HG03342 (cell line): ENCODE data around the gene PCDHA4.
"Not testable (repeated sequence)": the region's sequence is repeated elsewhere in the genome, so short reads cannot be mapped to it uniquely, and the experiment has no call there.

ENCODE experiments used
- ATAC-seq: cut with Tn5 transposase; IDR thresholded peaks from one replicate; pipeline ENCODE4 v1.9.1; 2021; ENCODE audit warnings: mild to moderate bottlenecking, moderate library complexity; ENCODE audit not compliant: unreplicated experiment

PCDHA4 gene

DNA sequence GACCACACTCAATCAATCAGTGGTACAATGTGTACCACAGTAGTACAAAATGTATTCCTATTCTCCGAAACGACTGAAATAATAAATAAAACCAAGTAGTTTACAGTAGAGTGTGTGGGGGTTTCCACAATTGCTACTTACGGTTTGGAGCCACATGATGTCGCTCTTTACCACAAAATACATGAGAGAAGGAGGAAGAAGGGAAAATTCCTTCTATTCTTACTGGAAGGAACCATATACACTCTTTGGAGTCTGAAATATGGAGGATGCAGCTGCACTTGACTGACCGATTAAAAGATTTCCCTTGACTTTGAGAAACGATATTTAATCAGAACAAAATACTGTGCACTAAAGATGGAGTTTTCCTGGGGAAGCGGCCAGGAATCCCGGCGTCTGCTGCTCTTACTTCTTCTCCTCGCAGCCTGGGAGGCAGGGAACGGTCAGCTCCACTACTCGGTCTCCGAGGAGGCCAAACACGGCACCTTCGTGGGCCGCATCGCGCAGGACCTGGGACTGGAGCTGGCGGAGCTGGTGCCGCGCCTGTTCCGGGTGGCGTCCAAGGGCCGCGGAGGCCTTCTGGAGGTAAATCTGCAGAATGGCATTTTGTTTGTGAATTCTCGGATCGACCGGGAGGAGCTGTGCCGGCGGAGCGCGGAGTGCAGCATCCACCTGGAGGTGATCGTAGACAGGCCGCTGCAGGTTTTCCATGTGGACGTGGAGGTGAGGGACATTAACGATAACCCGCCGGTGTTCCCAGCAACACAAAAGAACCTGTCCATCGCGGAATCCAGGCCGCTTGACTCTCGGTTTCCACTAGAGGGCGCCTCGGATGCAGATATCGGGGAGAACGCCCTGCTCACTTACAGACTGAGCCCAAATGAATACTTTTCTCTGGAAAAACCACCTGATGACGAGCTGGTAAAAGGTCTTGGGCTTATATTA, at the start of gene PCDHA4:
PCDHA4 (plus strand) TSS at position 235 of the 942 bp plus-strand sequence.
- no peak for ATAC-seq

DNA sequence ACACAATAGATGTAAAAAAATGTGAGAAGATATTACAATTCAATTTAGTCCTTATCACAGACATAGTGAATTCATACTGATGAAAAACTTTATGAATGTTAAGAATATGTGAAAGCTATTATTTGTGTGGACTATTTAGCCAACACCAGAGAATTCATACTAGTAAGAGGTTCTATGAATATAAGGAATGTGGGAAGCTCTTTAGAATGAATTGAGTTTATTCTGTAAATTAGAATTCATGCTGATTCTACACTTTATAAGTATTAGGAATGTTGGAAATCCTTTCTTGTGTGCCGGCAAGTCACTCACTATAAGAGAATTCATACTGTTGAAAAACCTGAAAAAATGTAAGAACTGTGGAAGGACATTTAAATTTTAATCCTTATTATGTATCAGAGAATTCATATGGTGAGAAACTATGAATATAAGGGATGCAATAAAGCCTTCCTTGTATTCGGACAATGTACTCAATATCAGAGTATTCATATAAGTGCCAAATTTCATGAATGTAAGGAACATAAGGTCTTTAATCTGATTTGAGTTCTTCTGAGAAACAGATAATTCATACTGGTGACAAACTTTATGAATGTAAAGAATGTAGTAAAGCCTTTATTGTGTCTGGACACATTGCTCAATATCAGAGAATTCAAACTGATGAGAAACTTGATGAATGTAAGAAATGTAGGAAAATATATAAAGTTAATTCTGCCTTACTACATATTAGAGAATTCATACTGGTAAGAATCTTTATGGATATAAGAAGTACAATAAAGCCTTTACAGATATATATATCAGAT, 42.5 kb upstream of the PCDHA4 start:
- ATAC-seq: no peak

DNA sequence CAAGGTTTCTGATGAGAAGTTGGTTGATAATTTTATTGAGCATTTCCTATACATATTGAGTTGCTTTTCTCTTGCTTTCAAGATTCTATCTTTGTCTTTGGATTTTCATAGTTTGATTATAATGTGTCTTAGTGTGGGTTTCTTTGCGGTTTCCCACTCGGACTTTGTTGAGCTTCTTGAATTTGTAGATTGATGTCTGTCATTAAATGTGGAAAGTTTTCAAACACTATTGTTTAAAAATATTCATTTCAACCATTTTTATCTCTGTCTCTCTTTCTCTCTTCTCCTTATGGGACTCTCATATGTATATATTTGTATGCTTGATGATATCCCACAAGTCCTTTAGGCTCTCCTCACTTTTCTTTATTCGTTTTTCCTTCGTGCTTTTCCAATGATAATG, 39.4 kb upstream of the PCDHA4 start:
- no peak for ATAC-seq

DNA sequence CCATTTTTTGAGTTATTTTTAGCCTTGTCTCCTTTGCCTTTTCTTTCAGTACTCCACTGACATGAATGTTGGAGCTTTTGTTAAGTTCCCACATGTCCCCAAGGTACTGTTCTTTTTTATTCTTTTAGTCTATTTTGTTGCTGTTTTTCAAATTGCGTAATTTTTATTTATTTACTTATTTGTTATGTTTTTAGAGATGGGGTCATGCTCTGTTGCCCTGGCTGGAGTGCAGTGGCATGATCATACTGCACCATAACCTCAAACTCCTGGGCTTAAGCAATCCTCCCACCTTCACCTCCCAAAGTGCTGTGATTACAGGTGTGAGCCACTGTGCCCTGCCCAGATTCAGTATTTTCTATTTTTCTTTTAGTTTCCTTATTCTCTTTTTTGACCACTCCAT, 26.4 kb upstream of the PCDHA4 start:
- ATAC-seq: no peak

DNA sequence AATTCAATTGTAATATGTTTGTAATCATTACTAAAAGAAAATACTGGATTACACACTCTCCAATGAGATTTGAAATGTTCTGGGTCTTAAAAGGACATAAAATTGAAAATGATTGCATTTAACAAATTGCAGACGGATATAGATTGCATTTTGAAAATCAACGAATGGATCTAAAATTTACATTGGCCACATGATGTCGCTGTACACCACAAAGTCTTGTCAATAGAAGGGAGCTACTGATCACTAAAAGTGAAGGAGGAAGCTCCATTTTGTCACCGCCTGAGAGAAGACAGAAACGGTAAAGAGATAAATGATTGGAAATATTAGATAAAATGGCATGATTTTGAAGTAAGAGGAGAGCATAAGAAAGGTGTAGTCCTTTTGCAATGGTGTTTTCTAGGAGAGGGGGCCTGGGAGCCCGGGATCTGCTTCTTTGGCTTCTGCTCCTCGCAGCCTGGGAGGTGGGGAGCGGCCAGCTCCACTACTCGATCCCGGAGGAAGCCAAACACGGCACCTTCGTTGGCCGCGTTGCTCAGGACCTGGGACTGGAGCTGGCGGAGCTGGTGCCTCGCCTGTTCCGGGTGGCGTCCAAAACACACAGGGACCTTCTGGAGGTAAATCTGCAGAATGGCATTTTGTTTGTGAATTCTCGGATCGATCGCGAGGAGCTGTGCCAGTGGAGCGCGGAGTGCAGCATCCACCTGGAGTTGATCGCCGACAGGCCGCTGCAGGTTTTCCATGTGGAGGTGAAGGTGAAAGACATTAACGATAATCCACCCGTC, 20.8 kb upstream of the PCDHA4 start, which contains the start of gene PCDHA1:
PCDHA1 (plus strand) TSS at position 236 of the 782 bp plus-strand sequence.
- no peak for ATAC-seq

DNA sequence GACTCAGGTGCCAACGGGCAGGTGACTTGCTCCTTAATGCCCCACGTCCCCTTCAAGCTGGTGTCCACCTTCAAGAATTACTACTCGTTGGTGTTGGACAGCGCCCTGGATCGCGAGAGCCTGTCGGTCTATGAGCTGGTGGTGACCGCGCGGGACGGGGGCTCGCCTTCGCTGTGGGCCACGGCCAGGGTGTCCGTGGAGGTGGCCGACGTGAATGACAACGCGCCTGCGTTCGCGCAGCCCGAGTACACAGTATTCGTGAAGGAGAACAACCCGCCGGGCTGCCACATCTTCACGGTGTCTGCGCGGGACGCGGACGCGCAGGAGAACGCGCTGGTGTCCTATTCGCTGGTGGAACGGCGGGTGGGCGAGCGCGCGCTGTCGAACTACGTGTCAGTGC, 19.4 kb upstream of the PCDHA4 start:
- not testable (repeated sequence) for ATAC-seq

DNA sequence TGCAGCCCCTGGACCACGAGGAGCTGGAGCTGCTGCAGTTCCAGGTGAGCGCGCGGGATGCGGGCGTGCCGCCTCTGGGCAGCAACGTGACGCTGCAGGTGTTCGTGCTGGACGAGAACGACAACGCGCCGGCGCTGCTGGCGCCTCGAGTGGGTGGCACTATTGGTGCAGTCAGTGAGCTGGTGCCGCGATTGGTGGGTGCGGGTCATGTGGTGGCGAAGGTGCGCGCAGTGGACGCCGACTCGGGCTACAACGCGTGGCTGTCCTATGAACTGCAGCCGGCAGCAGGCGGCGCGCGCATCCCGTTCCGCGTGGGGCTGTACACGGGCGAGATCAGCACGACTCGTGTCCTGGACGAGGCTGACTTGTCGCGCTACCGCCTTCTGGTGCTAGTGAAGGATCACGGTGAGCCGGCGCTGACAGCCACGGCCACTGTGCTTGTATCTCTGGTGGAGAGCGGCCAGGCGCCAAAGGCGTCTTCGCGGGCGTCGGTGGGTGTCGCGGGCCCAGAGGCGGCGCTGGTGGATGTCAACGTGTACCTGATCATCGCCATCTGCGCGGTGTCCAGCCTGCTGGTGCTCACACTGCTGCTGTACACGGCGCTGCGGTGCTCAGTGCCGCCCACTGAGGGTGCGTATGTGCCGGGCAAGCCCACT, 18.9 kb upstream of the PCDHA4 start:
- ATAC-seq: not testable (repeated sequence)

DNA sequence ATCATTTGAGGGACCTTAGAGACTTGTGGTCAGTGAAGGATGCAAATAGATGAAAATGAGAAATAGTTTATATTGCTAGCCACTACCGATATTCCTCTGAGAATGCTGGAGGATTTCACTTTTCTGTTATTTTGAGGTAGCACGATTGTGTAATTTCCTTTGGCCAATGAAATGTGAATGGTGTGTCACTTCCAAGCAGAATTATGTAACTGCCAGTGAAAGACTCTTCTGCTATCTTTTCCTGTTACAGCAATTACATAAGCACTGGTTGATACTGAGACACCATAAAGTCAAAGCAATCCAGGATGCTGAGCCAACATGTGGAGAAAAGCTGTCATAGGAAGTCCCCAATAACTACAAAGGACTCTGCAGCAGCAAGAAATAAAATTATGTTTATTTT, 15.8 kb upstream of the PCDHA4 start:
- no peak for ATAC-seq

DNA sequence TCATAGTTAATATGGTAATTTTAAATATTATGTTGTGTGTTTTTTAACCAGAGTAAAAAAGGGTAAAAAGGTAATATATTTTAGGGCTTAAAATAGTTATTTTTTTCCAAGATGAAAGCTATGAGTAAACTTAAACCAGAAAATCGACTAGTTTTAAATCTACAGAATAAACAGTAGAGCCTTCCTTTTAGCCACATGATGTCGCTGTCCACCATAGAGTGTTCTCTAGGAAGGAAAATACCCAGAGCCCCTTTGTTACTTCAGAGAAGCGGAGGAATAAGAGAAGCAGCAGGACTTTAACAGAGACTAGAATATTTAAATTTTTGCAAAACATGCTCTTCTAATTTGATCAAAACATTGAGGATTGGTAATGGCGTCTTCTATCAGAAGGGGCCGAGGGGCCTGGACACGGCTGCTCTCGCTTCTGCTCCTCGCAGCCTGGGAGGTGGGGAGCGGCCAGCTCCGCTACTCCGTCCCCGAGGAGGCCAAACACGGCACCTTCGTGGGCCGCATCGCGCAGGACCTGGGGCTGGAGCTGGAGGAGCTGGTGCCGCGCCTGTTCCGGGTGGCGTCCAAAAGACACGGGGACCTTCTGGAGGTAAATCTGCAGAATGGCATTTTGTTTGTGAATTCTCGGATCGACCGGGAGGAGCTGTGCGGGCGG, 12.1 kb upstream of the PCDHA4 start, which contains the start of gene PCDHA2:
PCDHA2 (plus strand) TSS at position 258 of the 664 bp plus-strand sequence.
- ATAC-seq: no peak

DNA sequence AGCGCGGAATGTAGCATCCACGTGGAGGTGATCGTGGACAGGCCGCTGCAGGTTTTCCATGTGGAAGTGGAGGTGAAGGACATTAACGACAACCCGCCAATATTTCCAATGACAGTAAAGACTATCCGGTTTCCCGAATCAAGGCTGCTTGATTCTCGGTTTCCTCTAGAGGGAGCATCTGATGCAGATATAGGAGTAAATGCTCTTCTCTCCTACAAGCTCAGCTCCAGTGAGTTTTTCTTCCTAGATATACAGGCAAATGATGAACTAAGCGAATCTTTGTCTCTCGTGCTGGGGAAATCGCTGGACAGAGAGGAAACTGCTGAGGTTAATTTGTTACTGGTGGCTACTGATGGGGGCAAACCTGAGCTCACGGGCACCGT, 11.6 kb upstream of the PCDHA4 start:
- ATAC-seq: no peak

DNA sequence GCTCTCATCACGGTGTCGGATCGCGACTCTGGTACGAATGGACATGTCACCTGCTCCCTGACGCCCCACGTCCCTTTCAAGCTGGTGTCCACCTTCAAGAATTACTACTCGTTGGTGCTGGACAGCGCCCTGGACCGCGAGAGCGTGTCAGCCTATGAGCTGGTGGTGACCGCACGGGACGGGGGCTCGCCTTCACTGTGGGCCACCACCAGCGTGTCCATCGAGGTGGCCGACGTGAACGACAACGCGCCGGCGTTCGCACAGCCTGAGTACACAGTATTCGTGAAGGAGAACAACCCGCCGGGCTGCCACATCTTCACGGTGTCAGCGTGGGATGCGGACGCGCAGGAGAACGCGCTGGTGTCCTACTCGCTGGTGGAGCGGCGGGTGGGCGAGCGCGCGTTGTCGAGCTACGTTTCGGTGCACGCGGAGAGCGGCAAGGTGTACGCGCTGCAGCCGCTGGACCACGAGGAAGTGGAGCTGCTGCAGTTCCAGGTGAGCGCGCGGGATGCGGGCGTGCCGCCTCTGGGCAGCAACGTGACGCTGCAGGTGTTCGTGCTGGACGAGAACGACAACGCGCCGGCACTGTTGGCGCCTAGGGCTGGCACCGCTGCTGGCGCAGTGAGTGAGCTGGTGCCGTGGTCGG, 10.7 kb upstream of the PCDHA4 start:
- not testable (repeated sequence) for ATAC-seq

DNA sequence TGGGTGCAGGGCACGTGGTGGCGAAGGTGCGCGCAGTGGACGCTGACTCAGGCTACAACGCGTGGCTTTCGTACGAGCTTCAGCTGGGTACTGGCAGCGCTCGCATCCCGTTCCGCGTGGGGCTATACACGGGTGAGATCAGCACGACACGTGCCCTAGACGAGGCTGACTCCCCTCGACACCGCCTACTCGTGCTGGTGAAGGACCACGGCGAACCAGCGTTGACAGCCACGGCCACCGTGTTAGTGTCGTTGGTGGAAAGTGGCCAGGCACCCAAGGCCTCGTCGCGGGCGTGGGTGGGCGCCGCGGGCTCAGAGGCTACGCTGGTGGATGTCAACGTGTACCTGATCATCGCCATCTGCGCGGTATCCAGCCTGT, 10.2 kb upstream of the PCDHA4 start:
- ATAC-seq: no peak

DNA sequence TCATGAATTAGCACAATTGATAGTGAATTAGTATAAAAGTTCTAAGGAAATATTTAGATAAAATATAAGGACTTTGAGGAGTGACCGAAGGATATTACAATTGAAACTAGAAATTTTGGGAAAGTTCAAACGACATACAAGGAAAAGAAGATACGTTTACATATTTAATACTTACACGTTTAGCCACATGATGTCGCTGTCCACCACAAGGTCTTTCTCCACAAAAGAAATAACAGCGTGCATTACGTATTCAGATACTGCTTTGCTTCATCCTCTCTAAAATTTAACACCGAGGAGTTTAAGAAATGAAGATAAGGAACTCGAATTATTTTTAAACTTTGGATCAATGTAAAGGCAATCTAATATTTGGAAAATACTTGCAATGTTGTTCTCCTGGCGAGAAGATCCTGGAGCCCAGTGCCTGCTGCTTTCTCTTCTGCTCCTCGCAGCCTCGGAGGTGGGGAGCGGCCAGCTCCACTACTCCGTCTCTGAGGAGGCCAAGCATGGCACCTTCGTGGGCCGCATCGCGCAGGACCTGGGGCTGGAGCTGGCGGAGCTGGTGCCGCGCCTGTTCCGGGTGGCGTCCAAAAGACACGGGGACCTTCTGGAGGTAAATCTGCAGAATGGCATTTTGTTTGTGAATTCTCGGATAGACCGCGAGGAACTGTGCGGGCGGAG, 5.9 kb upstream of the PCDHA4 start, which contains the start of gene PCDHA3:
PCDHA3 (plus strand) TSS at position 242 of the 678 bp plus-strand sequence.
- ATAC-seq: no peak

DNA sequence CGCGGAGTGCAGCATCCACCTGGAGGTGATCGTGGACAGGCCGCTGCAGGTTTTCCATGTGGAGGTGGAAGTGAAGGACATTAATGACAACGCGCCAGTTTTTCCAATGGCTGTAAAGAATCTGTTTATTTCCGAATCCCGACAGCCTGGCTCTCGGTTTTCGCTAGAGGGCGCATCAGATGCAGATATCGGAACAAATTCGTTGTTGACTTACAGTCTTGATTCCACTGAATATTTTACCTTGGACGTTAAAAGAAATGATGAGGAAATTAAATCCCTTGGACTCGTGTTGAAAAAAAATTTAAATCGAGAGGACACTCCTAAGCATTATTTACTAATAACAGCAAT, 5.4 kb upstream of the PCDHA4 start:
- ATAC-seq: no peak

DNA sequence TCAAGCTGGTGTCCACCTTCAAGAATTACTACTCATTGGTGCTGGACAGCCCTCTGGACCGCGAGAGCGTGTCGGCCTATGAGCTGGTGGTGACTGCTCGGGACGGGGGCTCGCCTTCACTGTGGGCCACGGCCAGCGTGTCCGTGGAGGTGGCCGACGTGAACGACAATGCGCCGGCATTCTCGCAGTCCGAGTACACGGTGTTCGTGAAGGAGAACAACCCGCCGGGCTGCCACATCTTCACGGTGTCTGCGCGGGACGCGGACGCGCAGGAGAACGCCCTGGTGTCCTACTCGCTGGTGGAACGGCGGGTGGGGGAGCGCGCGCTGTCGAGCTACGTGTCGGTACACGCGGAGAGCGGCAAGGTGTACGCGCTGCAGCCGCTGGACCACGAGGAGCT, 4.5 kb upstream of the PCDHA4 start:
- ATAC-seq: not testable (repeated sequence)

DNA sequence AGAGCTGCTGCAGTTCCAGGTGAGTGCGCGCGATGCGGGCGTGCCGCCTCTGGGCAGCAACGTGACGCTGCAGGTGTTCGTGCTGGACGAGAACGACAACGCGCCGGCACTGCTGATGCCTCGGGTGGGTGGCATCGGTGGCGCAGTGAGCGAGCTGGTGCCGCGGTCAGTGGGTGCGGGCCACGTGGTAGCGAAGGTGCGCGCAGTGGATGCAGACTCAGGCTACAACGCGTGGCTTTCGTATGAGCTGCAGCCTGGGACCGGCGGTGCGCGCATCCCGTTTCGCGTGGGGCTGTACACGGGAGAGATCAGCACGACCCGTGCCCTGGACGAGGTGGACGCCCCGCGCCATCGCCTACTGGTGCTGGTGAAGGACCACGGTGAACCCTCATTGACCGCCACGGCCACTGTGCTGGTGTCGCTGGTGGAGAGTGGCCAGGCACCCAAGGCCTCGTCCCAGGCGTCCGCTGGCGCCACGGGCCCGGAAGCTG, 4.0 kb upstream of the PCDHA4 start:
- ATAC-seq: no peak

DNA sequence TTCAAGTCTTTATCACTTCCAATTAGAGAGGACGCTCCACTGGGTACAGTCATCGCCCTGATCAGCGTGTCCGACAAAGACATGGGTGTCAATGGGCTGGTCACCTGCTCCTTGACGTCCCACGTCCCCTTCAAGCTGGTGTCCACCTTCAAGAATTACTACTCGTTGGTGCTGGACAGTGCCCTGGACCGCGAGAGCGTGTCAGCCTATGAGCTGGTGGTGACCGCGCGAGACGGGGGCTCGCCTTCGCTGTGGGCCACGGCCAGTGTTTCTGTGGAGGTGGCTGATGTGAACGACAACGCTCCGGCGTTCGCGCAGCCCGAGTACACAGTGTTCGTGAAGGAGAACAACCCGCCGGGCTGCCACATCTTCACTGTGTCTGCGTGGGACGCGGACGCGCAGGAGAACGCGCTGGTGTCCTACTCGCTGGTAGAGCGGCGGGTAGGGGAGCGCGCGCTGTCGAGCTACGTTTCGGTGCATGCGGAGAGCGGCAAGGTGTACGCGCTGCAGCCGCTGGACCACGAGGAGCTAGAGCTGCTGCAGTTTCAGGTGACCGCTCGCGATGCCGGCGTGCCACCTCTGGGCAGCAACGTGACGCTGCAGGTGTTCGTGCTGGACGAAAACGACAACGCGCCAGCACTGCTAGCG, 1.5 kb downstream of the PCDHA4 start:
- not testable (repeated sequence) for ATAC-seq

DNA sequence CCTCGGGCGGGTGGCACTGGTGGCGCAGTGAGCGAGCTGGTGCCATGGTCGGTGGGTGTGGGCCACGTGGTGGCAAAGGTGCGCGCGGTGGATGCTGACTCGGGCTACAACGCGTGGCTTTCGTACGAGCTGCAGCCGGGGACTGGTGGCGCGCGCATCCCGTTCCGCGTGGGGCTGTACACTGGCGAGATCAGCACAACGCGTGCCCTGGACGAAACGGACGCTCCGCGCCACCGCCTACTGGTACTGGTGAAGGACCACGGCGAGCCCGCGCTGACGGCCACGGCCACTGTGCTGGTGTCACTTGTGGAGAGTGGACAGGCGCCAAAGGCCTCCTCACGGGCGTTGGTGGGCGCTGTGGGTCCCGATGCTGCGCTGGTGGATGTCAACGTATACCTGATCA, 2.0 kb downstream of the PCDHA4 start:
- no peak for ATAC-seq
